ENCODE data around the gene POU3F1.

GRCh38 chr1:38014724-38015424, 31.7 kb downstream of the POU3F1 start:
- TF ChIP-seq CTCF (IDR thresholded peaks at IDR 0.05) (no peak), EZH2 (IDR thresholded peaks at IDR 0.05; ENCODE audit: borderline replicate concordance, insufficient read depth, low read depth, low read length, poor library complexity, severe bottlenecking) (no peak)

Data from B cell (primary cell).